NCI-H1105 treated with DMSO at 0.1 percent for 48 hours (cell line): Measurements from ENCODE around the gene SGMS1.
A peak's percentile ranks its signal among the peaks of the same experiment; 100 is the strongest.

ENCODE experiments used
- DNase-seq: peaks from one replicate; lab custom pipeline; 2025; lab: John Stamatoyannopoulos, UW

SGMS1 gene

DNA sequence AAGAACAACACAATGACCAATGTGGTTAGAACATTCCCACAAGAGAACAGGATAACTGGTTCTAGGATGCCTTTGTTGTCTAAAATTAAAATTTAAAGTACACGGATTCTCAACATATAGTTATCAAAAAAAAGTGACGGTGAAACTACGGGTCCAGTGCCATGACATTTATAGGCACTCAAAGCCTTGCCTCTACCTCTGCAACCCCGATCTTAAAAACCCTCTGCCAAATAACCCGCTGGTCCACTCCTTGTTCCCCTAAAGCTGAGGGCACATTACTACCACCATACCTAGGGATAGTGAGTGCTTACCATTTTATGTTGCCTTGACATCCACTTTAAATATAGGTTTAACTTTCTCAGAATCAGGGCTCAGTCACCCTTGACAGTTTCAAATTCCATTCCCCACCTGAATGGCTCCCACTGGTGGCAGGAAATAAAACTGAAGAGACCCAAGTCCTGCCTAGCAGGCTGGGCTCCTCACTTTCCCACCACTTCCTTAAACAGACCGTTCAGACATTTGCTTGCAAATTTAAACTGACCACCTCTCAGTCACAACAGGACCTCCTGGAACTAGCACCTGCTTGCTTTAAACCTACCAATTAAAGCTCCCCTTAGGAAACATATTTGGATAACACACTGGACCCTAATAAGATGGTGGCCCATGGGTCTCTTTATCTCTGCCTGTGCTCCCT is 202.6 kb downstream of the SGMS1 start:
- DNase-seq = peak; percentile 1

DNA sequence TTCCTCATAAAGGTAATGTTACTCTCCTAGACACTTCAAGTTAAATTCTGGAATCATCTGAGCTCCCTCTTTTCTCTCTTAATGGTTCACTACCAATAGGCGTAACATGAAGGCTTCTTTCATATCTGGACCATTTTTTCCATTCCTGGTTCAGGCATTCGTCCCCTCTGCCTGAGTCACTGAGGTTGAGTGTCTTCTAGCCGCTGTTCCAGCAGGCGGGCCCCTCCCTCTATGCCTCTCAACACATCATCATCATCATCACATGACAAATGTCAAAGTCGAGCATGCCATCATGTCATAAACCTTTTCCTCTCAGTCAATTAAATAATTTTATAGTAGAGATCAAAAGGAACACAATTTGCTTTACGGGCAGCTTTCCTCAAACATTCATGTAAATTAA is 203.6 kb downstream of the SGMS1 start:
- DNase-seq = no peak

DNA sequence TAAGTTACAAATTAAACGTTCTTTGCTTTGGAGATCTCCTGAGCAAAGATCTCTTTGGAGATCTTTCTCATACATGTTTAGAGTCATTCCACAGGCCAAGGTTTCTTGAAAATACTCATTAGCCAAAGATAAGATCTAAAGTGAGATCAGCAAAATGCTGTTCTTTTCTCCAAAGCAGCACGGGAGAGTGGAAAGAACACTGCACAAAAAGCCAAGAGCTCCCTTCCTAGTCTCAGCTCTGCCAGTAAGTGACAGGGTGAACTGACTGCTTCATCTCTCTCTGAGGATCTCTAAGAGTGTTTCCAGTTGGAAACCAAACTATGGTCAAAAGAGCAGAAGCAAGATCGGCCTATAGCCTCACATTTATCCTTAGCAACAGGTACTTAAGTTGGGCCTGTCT is 204.0 kb downstream of the SGMS1 start:
- DNase-seq = no peak

DNA sequence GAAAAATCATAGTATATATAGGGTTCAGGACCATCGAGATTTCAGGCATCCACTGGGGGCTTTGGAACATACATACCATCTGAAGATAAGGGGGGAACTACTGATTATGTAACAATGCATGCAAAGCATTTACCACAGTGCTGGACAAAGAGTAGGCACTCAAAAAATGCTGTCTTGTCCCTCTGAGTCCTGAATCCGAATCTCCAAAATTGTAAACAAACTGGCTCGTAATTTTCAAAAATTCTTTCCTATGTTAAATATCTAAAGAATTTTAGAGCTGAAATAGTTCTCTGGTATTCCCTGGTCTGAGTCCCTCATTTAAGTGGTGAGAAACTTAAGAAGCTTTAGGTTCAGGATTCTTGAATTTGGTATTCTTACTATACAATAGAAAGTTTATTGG is 204.7 kb downstream of the SGMS1 start:
- no peak for DNase-seq

- peak; percentile 3 for DNase-seq
These were observed 205.6 kb downstream of the SGMS1 start for GRCh38 chr10:50417886-50418830.

DNA sequence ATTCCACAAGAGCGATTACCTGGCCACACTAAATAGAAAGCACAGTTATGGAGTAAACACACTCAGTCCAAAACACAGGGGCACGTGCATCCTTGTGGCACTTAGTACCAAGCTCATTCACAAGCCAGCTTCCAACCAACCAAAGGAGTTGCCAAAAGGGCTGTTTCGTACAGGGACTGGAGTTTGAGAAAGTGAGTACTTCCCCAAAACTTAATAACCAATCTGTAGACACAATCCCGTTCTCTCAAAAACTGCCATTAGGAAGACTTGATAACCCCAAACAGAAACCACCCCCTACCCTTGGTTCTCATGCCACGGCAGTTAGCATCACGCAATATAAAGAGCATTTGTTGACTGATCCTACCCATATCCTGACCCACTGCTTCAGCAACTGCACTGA is 206.3 kb downstream of the SGMS1 start:
- no peak for DNase-seq

DNA sequence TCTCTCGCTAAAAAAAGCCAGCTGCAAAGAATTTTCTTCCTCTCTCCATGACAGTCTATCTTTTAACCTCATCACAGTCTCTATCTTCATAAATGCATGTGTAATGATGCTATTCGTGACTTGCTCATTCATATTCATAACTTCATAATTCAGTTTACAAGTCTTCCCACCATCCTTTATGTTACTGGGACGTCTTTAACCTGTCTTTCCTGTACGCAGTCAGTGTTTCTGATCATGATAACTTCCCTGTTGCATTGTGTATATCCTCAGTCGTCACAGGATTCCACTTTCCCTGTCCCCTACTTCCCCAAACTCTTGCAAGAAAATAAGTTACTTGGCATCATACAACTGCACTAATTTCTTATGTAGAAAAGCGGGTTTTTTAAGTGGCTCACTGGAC is 206.9 kb downstream of the SGMS1 start:
- no peak for DNase-seq

- no peak for DNase-seq
These were observed 207.5 kb downstream of the SGMS1 start for GRCh38 chr10:50416181-50416824.

DNA sequence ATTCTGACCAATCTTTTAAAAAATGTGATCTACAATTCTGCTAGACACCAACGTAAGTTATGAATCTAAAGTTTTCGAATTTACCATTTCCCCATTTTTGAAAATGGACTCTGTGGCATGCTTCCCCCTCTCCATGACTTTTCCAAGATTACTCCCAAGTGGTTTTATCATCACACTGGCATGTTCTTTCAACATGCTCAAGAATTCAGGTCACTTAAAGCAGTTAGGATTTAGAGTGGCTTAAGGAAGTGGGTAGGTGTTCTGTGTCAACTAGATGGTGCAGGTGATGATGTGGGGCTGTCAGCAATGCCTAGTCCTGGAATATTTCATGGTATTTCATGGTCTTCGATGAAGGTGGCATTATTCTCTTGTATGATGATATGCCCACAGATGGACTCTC is 208.5 kb downstream of the SGMS1 start:
- DNase-seq = no peak

- DNase-seq = no peak
These were observed 213.5 kb downstream of the SGMS1 start for GRCh38 chr10:50410066-50410811.

- DNase-seq = no peak
These were observed 216.5 kb downstream of the SGMS1 start for GRCh38 chr10:50407076-50407801.

DNA sequence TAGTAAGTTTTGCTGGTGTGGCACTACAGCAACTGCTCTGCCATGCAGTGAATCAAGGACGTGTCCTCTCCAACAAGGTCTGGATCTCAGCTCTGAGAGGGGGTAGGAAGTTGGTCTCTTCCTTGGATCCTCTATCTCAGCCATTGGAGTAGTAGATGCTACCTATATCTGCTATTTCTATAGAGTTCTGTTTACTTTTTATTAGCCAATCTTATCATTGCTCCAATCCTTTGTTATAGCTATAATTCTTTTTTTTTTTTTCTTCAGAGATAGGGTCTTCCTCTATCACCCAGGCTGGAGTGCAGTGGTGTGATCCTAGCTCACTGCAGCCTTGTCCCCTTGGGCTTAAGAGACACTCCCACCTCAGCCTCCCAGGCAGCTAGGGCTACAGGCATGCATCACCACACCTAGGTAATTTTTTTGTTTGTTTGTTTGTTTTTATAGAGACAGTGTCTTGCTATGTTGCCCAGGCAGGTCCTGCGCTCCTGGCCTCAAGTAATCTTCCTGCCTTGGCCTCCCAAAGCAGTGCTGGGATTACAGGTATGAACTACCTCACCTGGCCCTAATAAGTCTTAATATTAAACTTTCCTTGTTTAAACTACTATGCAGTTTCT is 217.2 kb downstream of the SGMS1 start:
- no peak for DNase-seq

GRCh38 chr10:50405723-50406122 is 218.0 kb downstream of the SGMS1 start:
- no peak for DNase-seq

GRCh38 chr10:50404021-50404773 is 219.6 kb downstream of the SGMS1 start:
- no peak for DNase-seq

DNA sequence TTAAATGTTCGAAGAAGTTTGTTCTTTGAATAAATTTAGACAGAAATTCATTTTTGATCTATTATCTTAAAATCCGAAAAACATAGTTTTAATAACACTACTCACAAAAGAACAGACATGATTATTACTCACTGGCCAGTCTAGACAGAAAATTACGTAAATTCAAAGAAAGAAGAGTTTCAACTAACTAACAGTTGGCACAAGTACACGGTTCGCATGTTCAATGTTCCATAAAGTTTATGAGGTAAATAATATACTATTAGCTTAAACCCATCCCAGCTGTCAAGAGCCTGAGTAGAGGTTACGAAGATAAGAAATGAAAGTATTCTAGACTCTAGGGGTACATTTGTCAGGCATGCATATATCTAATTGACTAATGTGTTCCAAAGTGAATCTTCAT is 220.7 kb downstream of the SGMS1 start:
- DNase-seq = no peak

GRCh38 chr10:50402466-50402865 is 221.3 kb downstream of the SGMS1 start:
- DNase-seq = no peak

DNA sequence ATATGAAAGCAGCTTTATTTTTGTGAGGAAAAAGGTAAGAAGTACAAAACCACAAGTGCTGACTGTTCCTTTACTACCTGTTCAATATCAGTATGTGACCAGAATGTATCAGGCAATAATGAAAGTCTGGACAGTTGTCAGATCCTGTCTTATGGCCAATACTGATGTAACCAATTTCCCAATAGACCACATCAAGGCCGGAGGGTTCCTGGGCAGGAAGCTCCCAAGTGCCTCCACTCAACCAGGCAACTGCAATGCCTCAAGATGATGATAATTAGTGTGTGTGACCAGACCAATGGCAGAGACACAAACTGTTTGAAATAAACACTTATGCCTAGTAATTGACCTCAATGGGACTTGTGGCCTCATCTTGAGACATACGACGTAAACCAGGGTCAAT is 223.1 kb downstream of the SGMS1 start:
- no peak for DNase-seq

DNA sequence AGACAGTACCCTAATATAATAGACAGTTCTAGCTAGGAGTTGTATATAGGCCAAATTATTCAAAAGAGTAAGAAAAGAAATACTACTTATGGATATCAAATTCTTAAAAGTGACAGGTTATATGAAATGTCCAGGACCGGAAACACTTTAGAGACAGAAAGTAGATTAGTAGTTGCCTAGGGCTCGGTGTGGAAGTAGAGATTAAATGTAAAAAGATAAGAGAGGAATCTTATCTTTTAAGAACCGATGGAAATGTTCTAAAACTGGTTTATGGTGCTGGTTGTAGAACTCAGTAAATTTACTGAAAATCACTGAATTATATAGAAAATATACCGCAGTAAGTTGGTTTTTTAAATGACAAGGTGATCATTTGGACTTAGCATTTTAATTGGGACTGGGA is 224.9 kb downstream of the SGMS1 start:
- no peak for DNase-seq

DNA sequence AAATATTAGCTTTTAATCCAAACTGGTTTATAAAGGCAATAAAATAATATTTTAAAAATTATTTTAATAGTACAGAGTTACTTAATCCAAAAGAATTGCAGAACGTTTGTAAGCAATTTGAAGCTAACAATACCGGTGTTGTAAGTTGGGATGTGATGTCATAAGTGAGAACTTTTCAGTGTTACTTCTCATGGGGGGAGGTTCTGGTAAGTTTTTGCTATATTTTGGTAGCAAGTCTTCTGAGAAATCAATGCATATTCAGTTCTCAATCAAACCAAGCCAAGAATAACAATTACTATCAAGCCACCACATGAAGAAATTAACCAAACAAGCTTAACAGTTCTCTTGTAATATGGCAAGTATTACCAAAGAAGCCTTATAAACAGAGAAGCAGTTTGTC is 225.4 kb downstream of the SGMS1 start:
- DNase-seq = no peak
